Esophagus (tissue), 2 donors: ENCODE measurements around the gene DAB2IP. TPM values are rescaled to one million over a fixed set of nuclear protein-coding genes. Genes with fewer than 3 reads are reported as not detected.

ENCODE experiments used
- H3K27ac ChIP-seq, 2 donors: one replicate each; pipeline ENCODE4 v1.5.1; 2013; ENCODE audit warnings: low read depth in 2 of 2, mild to moderate bottlenecking in 2 of 2, inconsistent platforms in 1 of 2, low read length in 1 of 2, moderate library complexity in 1 of 2
- H3K27me3 ChIP-seq, 2 donors: one replicate each; pipeline ENCODE4 v1.6.1; 2013; ENCODE audit warnings: low read length in 2 of 2, control low read depth in 1 of 2, mild to moderate bottlenecking in 1 of 2; ENCODE audit not compliant: insufficient read depth in 2 of 2, control insufficient read depth in 1 of 2
- H3K36me3 ChIP-seq, 2 donors: one replicate each; pipeline ENCODE4 v1.6.1; 2013; ENCODE audit warnings: low read length in 1 of 2; ENCODE audit not compliant: control insufficient read depth in 2 of 2, insufficient read depth in 2 of 2
- H3K4me1 ChIP-seq, 2 donors: one replicate each; pipeline ENCODE4 v1.6.1; 2013; ENCODE audit warnings: low read length in 1 of 2; ENCODE audit not compliant: control insufficient read depth in 2 of 2, insufficient read depth in 2 of 2
- H3K4me3 ChIP-seq, 2 donors: one replicate each; pipeline ENCODE4 v1.5.1; 2013; ENCODE audit warnings: low read length in 2 of 2, mild to moderate bottlenecking in 2 of 2, low read depth in 1 of 2, moderate library complexity in 1 of 2
- H3K9me3 ChIP-seq, 2 donors: one replicate each; pipeline ENCODE4 v1.6.1; 2013; ENCODE audit warnings: mild to moderate bottlenecking in 2 of 2, low read depth in 1 of 2, low read length in 1 of 2, moderate library complexity in 1 of 2; ENCODE audit not compliant: control insufficient read depth in 2 of 2, insufficient read depth in 1 of 2
- WGBS, 2 donors: extraction: QIAGEN DNeasy Blood & Tissue Kit; methylation state at CpG; one replicate each; pipeline ENCODE4 v1.1.7; 2013; 5-methylcytosine and 5-hydroxymethylcytosine counted together
- polyA plus RNA-seq, 2 donors: library from polyadenylated mRNA; stranded (reverse); fragments of 200-250 nt; gene quantifications; one replicate each; pipeline ENCODE4 v1.2.3, GENCODE V29; 2013
- donor health status: healthy with polysubstance abuse.
- donor health status: Bipolar disorder and iron deficiency.

Gene DAB2IP
- polyA plus RNA-seq, 2 donors: 16.7 to 26.4 TPM

- no peaks in the 10 kb centered on the region for H3K36me3 ChIP-seq
- peaks cover 0 to 5% of the 10 kb centered on the region in 2 donors for H3K4me1 ChIP-seq
- WGBS, 2 donors: 61% methylated on average over 12 of the region's 12 CpGs
- H3K27me3 ChIP-seq: no peaks in the 10 kb centered on the region
- H3K9me3 ChIP-seq: no peaks in the 10 kb centered on the region
- no peak overlapping the region for H3K4me3 ChIP-seq
- no peak overlapping the region for H3K27ac ChIP-seq
These were observed 6.7 kb downstream of the DAB2IP start for GRCh38 chr9:121658166-121658565.

DNA sequence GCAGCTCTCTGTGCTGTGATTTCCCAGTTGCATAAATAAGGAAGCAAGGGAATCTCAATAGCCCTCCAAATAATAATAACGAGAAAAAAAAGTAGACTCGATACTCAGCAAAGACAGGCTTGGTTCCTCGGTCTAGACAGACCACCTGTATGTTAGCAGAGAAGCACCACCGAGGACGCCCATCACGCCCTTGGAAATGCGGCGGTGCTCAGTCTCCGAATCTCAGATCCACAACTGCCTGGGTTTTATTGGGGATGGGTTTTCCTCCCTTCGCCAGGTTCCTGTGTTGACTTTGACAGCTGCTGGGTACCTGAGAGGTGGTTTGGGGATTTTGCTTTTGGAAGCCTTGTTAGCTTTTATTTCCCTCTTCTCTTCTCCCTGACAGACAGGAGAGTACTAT, 7.2 kb downstream of the DAB2IP start:
- no peaks in the 10 kb centered on the region for H3K27me3 ChIP-seq
- peaks cover 0 to 5% of the 10 kb centered on the region in 2 donors for H3K4me1 ChIP-seq
- no peaks in the 10 kb centered on the region for H3K36me3 ChIP-seq
- no peak overlapping the region for H3K27ac ChIP-seq
- H3K4me3 ChIP-seq: no peak overlapping the region
- WGBS, 2 donors: 90% methylated on average over 10 of the region's 10 CpGs
- no peaks in the 10 kb centered on the region for H3K9me3 ChIP-seq

DNA sequence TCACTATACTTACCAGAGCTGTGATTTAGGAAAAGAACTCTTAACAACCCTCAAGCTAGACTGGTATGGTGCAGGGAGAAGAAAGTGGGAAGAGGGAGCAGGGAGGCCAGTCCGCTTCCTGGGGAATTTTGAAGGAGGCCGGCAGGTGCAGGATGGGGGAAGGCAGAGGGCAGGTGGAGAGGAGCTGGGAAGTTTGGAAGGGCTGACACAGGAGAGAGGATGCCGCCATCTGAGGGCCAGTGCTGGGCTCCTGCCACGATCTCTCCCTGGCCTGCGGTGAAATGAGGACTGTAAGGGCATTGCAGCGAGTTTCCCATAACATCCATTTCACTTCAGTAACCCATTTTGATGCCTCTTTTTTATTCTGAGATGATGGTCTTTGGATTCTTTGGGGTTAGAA, 8.9 kb downstream of the DAB2IP start:
- H3K9me3 ChIP-seq: no peaks in the 10 kb centered on the region
- H3K4me1 ChIP-seq: peaks cover 0 to 4% of the 10 kb centered on the region in 2 donors
- 81 to 88% methylated on average over 6 of the region's 6 CpGs for WGBS, 2 donors
- H3K36me3 ChIP-seq: no peaks in the 10 kb centered on the region
- H3K27ac ChIP-seq: no peak overlapping the region
- H3K27me3 ChIP-seq: no peaks in the 10 kb centered on the region
- H3K4me3 ChIP-seq: no peak overlapping the region

DNA sequence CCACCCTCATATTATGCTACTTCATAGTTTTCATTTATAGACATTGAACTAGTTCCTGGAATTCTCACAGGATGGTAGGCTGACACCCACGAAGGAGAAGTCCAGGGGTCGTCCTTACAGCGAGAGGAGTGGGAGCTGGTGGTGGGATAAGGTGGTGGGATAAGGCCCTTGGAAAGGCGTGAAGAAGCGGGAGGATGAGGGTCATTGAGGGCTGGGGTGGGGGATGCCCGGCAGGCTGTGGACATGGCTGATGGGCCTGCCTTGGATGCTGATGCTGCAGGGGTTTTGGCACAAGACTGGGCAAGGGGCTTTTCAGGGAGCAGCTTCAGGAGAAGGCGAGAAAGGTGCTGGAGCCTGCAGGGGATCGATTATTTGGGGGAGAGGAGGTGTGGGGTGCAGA, 9.4 kb downstream of the DAB2IP start:
- Histone ChIP-seq H3K4me3 (no peak overlapping the region), H3K36me3 (no peaks in the 10 kb centered on the region), H3K9me3 (no peaks in the 10 kb centered on the region), H3K27ac (no peak overlapping the region), H3K4me1 (peaks cover 0 to 4% of the 10 kb centered on the region in 2 donors), H3K27me3 (no peaks in the 10 kb centered on the region)
- WGBS, 2 donors: 83 to 88% methylated on average over 8 of the region's 8 CpGs

DNA sequence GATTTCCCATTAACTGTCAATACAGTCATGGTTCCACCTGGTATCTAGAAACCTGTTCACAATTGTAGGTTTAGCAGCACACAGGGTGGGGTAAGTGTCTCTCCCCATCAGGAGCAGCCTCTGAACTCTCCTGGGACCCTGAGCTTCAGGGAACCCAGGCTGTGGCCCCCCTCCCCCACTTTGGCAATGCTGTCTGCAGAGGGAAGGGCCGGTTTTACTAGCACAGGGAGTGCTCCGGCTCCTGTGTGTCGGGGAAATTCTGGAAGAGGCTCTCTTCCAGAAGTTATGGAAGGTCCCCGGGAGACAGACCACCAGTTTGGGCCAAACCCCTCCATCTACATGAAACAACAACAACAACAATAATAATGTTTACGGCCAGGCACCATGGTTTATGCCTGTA, 9.9 kb downstream of the DAB2IP start:
- H3K4me1 ChIP-seq: peaks cover 0 to 4% of the 10 kb centered on the region in 2 donors
- no peaks in the 10 kb centered on the region for H3K9me3 ChIP-seq
- no peak overlapping the region for H3K4me3 ChIP-seq
- 93 to 95% methylated on average over 5 of the region's 5 CpGs for WGBS, 2 donors
- H3K36me3 ChIP-seq: no peaks in the 10 kb centered on the region
- no peak overlapping the region for H3K27ac ChIP-seq
- H3K27me3 ChIP-seq: no peaks in the 10 kb centered on the region

- 53 to 58% methylated on average over 3 of the region's 3 CpGs for WGBS, 2 donors
- Histone ChIP-seq H3K27ac (no peak overlapping the region), H3K9me3 (no peaks in the 10 kb centered on the region), H3K36me3 (no peaks in the 10 kb centered on the region), H3K27me3 (no peaks in the 10 kb centered on the region), H3K4me1 (no peaks in the 10 kb centered on the region), H3K4me3 (no peak overlapping the region)
These were observed 10.9 kb downstream of the DAB2IP start for GRCh38 chr9:121662359-121662758.

DNA sequence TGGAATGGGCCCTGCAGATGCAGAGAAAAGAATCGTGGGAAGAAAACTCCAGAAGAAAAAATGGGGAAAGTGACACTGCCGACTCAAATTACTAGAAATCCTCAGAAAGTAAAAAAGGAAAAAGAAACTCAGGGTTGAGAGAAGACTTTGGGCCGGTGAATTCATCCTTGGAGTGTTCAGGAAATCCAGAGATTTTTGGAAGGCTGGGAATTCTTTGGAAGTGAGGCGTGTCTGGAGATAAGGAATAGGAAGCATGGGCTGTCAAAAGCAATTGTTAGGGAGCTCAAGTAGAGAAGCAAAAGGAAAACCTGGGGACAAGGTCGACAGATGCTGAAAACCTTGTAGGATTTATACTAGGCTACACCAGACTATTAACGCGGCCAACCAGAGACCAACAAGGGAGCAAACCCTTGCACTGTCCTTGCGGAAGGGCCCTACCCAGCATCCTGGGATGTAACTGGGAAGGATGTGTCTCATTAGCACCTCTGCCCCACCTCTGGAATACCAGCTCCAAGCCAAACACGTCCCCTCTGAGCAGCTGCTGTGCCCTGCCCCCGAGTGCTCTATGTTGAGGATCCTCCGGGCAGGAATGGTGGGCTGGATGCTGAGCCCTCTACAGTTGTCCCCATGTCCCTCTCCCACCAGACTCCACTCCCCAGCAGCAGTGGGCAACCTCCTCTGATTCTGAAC, 11.6 kb downstream of the DAB2IP start:
- Histone ChIP-seq H3K36me3 (no peaks in the 10 kb centered on the region), H3K9me3 (no peaks in the 10 kb centered on the region), H3K4me1 (no peaks in the 10 kb centered on the region), H3K27me3 (no peaks in the 10 kb centered on the region), H3K27ac (no peak overlapping the region), H3K4me3 (no peak overlapping the region)
- 69 to 79% methylated on average over 11 of the region's 11 CpGs for WGBS, 2 donors

GRCh38 chr9:121663591-121663990, 12.2 kb downstream of the DAB2IP start:
- Histone ChIP-seq H3K27ac (no peak overlapping the region), H3K9me3 (no peaks in the 10 kb centered on the region), H3K36me3 (no peaks in the 10 kb centered on the region), H3K4me3 (no peak overlapping the region), H3K27me3 (no peaks in the 10 kb centered on the region), H3K4me1 (no peaks in the 10 kb centered on the region)
- 72 to 78% methylated on average over 7 of the region's 7 CpGs for WGBS, 2 donors

DNA sequence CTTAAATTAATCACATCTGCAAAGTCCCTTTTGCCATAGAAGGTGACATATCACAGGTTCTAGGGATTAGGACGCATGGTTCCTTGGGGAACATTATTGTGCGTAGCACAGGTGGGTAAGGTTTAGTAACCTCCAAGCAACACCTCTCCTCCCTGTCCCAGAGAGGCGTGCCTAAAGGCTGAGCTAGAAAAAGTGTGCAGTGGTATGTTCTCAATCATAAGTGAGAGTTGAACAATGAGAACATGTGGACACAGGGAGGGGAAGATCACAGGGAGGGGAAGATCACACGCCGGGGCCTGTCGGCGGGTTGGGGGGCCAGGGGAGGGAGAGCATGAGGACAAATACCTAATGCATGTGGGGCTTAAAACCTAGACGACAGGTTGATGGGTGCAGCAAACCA, 14.9 kb downstream of the DAB2IP start:
- H3K27ac ChIP-seq: no peak overlapping the region
- WGBS, 2 donors: 56 to 57% methylated on average over 8 of the region's 8 CpGs
- H3K4me1 ChIP-seq: no peaks in the 10 kb centered on the region
- H3K36me3 ChIP-seq: no peaks in the 10 kb centered on the region
- H3K9me3 ChIP-seq: no peaks in the 10 kb centered on the region
- H3K4me3 ChIP-seq: no peak overlapping the region
- H3K27me3 ChIP-seq: no peaks in the 10 kb centered on the region

- WGBS, 2 donors: 69 to 73% methylated on average over 6 of the region's 6 CpGs
- H3K27ac ChIP-seq: no peak overlapping the region
These were observed 15.8 kb downstream of the DAB2IP start for GRCh38 chr9:121667214-121667613.

More at GRCh38 chr9:121667214-121667613, 15.8 kb downstream of the DAB2IP start:
- no peaks in the 10 kb centered on the region for H3K9me3 ChIP-seq
- H3K27me3 ChIP-seq: no peaks in the 10 kb centered on the region
- H3K4me3 ChIP-seq: no peak overlapping the region
- no peaks in the 10 kb centered on the region for H3K36me3 ChIP-seq
- H3K4me1 ChIP-seq: no peaks in the 10 kb centered on the region
